GM19372 (cell line): ENCODE measurements around the gene HELZ.
"Not testable (repeated sequence)": the region's sequence is repeated elsewhere in the genome, so short reads cannot be mapped to it uniquely, and the experiment has no call there.

Experiments
- ATAC-seq: cut with Tn5 transposase; IDR thresholded peaks from one replicate; pipeline ENCODE4 v1.9.1; 2021; ENCODE audit warnings: mild to moderate bottlenecking, low read depth, moderate library complexity; ENCODE audit not compliant: unreplicated experiment

HELZ gene

GRCh38 chr17:67151717-67152116, 93.3 kb downstream of the HELZ start:
- no peak for ATAC-seq

- ATAC-seq, result no peak
Measured at GRCh38 chr17:67150826-67151225, 94.2 kb downstream of the HELZ start.

- ATAC-seq, result no peak
Measured at GRCh38 chr17:67148352-67148751, 96.6 kb downstream of the HELZ start.

- no peak for ATAC-seq
Measured at GRCh38 chr17:67145183-67145805, 99.7 kb downstream of the HELZ start.

GRCh38 chr17:67143318-67143717, 101.7 kb downstream of the HELZ start:
- ATAC-seq, result no peak

GRCh38 chr17:67142030-67142429, 103.0 kb downstream of the HELZ start:
- not testable (repeated sequence) for ATAC-seq

- ATAC-seq, result no peak
Measured at GRCh38 chr17:67139784-67140665, 105.0 kb downstream of the HELZ start.

- ATAC-seq, result no peak
Measured at GRCh38 chr17:67139289-67139688, 105.7 kb downstream of the HELZ start.

GRCh38 chr17:67138392-67138791, 106.6 kb downstream of the HELZ start:
- ATAC-seq, result no peak

- ATAC-seq, result no peak
Measured at GRCh38 chr17:67137860-67138259, 107.1 kb downstream of the HELZ start.

GRCh38 chr17:67137026-67137370, 108.0 kb downstream of the HELZ start:
- no peak for ATAC-seq

GRCh38 chr17:67136191-67137025, 108.6 kb downstream of the HELZ start:
- no peak for ATAC-seq

- no peak for ATAC-seq
Measured at GRCh38 chr17:67133161-67133560, 111.8 kb downstream of the HELZ start.

GRCh38 chr17:67132366-67132765, 112.6 kb downstream of the HELZ start:
- no peak for ATAC-seq

- no peak for ATAC-seq
Measured at GRCh38 chr17:67130768-67131167, 114.2 kb downstream of the HELZ start.

- no peak for ATAC-seq
Measured at GRCh38 chr17:67129283-67129682, 115.7 kb downstream of the HELZ start.

GRCh38 chr17:67128700-67129099, 116.3 kb downstream of the HELZ start:
- no peak for ATAC-seq

GRCh38 chr17:67127925-67128324, 117.1 kb downstream of the HELZ start:
- ATAC-seq, result no peak

- ATAC-seq, result no peak
Measured at GRCh38 chr17:67126983-67127382, 118.0 kb downstream of the HELZ start.

GRCh38 chr17:67126543-67126942, 118.5 kb downstream of the HELZ start:
- not testable (repeated sequence) for ATAC-seq

GRCh38 chr17:67125924-67126323, 119.1 kb downstream of the HELZ start:
- no peak for ATAC-seq
